CD14-positive monocyte (primary cell): ENCODE results near the gene WDR89. TPM values are rescaled to one million over a fixed set of nuclear protein-coding genes. Genes with fewer than 3 reads are reported as not detected.

ENCODE experiments used
- DNase-seq, 3 donors: peaks; one replicate each; pipeline ENCODE4 v3.0.0-alpha.2; 2011 to 2022
- H2AFZ ChIP-seq: 2 replicates; pipeline ENCODE4 v1.6.0; 2012; ENCODE audit warnings: mild to moderate bottlenecking, low read depth, low read length, inconsistent platforms; ENCODE audit not compliant: insufficient read depth, poor library complexity, severe bottlenecking
- H3K27ac ChIP-seq, 2 donors: 1 replicate in 1 of 2; 2 replicates in 1 of 2; pipeline ENCODE4 v1.5.1; 2012 to 2013; ENCODE audit warnings: low read length in 2 of 2, control low read depth in 1 of 2, inconsistent platforms in 1 of 2, low read depth in 1 of 2, mild to moderate bottlenecking in 1 of 2
- H3K27me3 ChIP-seq, 2 donors: one replicate each; pipeline versions ENCODE4 v1.6.0 to v1.6.1; 2011 to 2013; ENCODE audit warnings: low read length in 2 of 2; ENCODE audit not compliant: control insufficient read depth in 2 of 2, insufficient read depth in 2 of 2
- H3K36me3 ChIP-seq, 2 donors: replicated peaks in 1 of 2; 1 replicate in 1 of 2; 2 replicates in 1 of 2; pipeline versions ENCODE4 v1.5.1 to v1.6.1; 2012 to 2013; ENCODE audit warnings: low read length in 2 of 2, control low read depth in 1 of 2, inconsistent platforms in 1 of 2, mild to moderate bottlenecking in 1 of 2; ENCODE audit not compliant: insufficient read depth in 2 of 2, control insufficient read depth in 1 of 2
- H3K4me1 ChIP-seq, 2 donors: 1 replicate in 1 of 2; 2 replicates in 1 of 2; pipeline versions ENCODE4 v1.5.1 to v1.6.1; 2012 to 2013; ENCODE audit warnings: low read length in 2 of 2, control low read depth in 1 of 2, inconsistent platforms in 1 of 2, mild to moderate bottlenecking in 1 of 2, moderate library complexity in 1 of 2; ENCODE audit not compliant: insufficient read depth in 2 of 2, control insufficient read depth in 1 of 2
- H3K4me2 ChIP-seq: replicated peaks from 2 replicates; pipeline ENCODE3; 2012; ENCODE audit warnings: low read length, moderate library complexity, mild to moderate bottlenecking; ENCODE audit not compliant: poor library complexity, severe bottlenecking; ENCODE audit errors: extremely low read depth
- H3K4me3 ChIP-seq, 3 experiments: fragments of 200-600 bp in 1 of 3; sonication (generic) in 1 of 3; replicated peaks in 1 of 3; 1 replicate in 2 of 3; 2 replicates in 1 of 3; pipeline ENCODE4 v1.5.1; 2011 to 2013; ENCODE audit warnings: low read length in 3 of 3, mild to moderate bottlenecking in 3 of 3, control low read depth in 2 of 3, low read depth in 2 of 3, inconsistent platforms in 1 of 3, moderate library complexity in 1 of 3
- H3K79me2 ChIP-seq: 2 replicates; pipeline ENCODE4 v1.6.0; 2012; ENCODE audit warnings: mild to moderate bottlenecking, control low read depth, inconsistent platforms, low read length, moderate library complexity; ENCODE audit not compliant: insufficient read depth
- H3K9ac ChIP-seq: 2 replicates; pipeline ENCODE4 v1.6.0; 2017; ENCODE audit warnings: low read length, mild to moderate bottlenecking; ENCODE audit not compliant: insufficient read depth, poor library complexity, severe bottlenecking
- H3K9me3 ChIP-seq, 2 donors: replicated peaks in 1 of 2; 1 replicate in 1 of 2; 2 replicates in 1 of 2; pipeline versions ENCODE4 v1.5.1 to v1.6.1; 2012 to 2013; ENCODE audit warnings: low read length in 2 of 2, control low read depth in 1 of 2; ENCODE audit not compliant: control insufficient read depth in 1 of 2, insufficient read depth in 1 of 2
- H4K20me1 ChIP-seq: 2 replicates; pipeline ENCODE4 v1.6.0; 2012; ENCODE audit warnings: mild to moderate bottlenecking, low read length, control low read depth, moderate library complexity; ENCODE audit not compliant: insufficient read depth
- H3K27ac Mint-ChIP-seq, 7 donors: one replicate each; pipeline ENCODE4 v1.8.0; 2020; ENCODE audit warnings: mild to moderate bottlenecking in 7 of 7, mixed read lengths in 7 of 7, moderate library complexity in 6 of 7, inconsistent platforms in 2 of 7
- H3K27me3 Mint-ChIP-seq, 3 donors: one replicate each; pipeline ENCODE4 v1.8.0; 2021 to 2022; ENCODE audit warnings: low read depth in 3 of 3, mild to moderate bottlenecking in 3 of 3, mixed read lengths in 3 of 3, moderate library complexity in 3 of 3, inconsistent platforms in 1 of 3
- H3K36me3 Mint-ChIP-seq, 2 donors: one replicate each; pipeline ENCODE4 v1.8.0; 2020; ENCODE audit warnings: mixed read lengths in 2 of 2, inconsistent platforms in 1 of 2, mild to moderate bottlenecking in 1 of 2
- H3K4me1 Mint-ChIP-seq: one replicate; pipeline ENCODE4 v1.8.0; 2020; ENCODE audit warnings: mild to moderate bottlenecking, mixed read lengths
- H3K4me3 Mint-ChIP-seq, 2 donors: one replicate each; pipeline ENCODE4 v1.8.0; 2020; ENCODE audit warnings: mild to moderate bottlenecking in 2 of 2, mixed read lengths in 2 of 2, moderate library complexity in 1 of 2
- H3K9me3 Mint-ChIP-seq, 7 donors: one replicate each; pipeline ENCODE4 v1.8.0; 2020 to 2022; ENCODE audit warnings: mixed read lengths in 7 of 7, mild to moderate bottlenecking in 6 of 7, moderate library complexity in 6 of 7, inconsistent platforms in 2 of 7
- CTCF ChIP-seq: fragments of 200-600 bp; IDR thresholded peaks from one replicate; pipeline ENCODE4 v1.8.0; 2022; ENCODE audit warnings: antibody characterized with exemption, mild to moderate bottlenecking
- WGBS: methylation state at CpG from one replicate; pipeline ENCODE4 v1.1.5; 2013; ENCODE audit warnings: missing lambda C conversion rate; ENCODE audit not compliant: insufficient coverage; 5-methylcytosine and 5-hydroxymethylcytosine counted together
- intact Hi-C, 2 donors: fragments of 100-400 bp; cut with micrococcal nuclease; formaldehyde crosslinking; loops; one replicate each; pipeline versions ENCODE4 v1.15.0 to v1.15.1; 2023
- polyA plus RNA-seq, 3 donors: library from polyadenylated mRNA; depleted of rRNA in 1 of 3; unstranded in 2 of 3; stranded (reverse) in 1 of 3; fragments of 300-500 nt in 2 of 3; fragments of >200 nt in 1 of 3; fragmentation: Illumina TruSeq in 2 of 3; gene quantifications; 1 replicate in 2 of 3; 2 replicates in 1 of 3; pipeline ENCODE4 v1.2.3, GENCODE V29; 2012 to 2021

WDR89 gene
- polyA plus RNA-seq, 3 donors = 2.1 to 3.6 (median 2.2) TPM

DNA sequence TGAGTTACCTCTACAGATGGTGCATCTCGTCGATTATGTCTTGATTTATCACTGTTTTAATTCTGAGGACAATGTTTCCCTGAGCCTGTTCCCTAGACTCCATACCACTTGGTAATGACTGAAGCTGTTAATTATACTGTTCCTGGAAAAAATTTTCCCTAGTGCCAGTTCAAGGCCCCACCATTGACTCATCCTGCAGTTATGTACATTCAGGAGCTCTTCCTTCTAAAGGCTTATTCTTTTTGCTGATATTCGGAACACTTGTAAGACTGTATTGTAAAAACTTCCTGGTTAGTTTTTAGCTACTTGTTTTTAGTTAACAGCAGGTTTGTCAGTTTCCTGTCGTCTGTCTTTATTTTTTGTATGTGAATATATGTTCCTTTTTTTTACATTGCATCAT, 68.1 kb downstream of the WDR89 start:
- H3K36me3 ChIP-seq = no peaks in the 10 kb centered on the region
- H3K27ac ChIP-seq = no peak overlapping the region
- peaks cover 3% of the 10 kb centered on the region for H3K4me1 Mint-ChIP-seq
- no peaks in the 10 kb centered on the region for H3K9me3 ChIP-seq
- intact Hi-C loops = no loop called here
- peaks cover 0 to 12% (median 4%) of the 10 kb centered on the region in 3 donors for H3K27me3 Mint-ChIP-seq
- no peaks in the 10 kb centered on the region for H3K27me3 ChIP-seq
- DNase-seq = no peak
- H3K4me2 ChIP-seq = no peak overlapping the region
- no peak overlapping the region for H2AFZ ChIP-seq
- no peak overlapping the region for H3K27ac Mint-ChIP-seq
- no peaks in the 10 kb centered on the region for H3K36me3 Mint-ChIP-seq
- H4K20me1 ChIP-seq = no peaks in the 10 kb centered on the region
- TF ChIP-seq CTCF = no peak
- peaks cover 0 to 4% (median 0%) of the 10 kb centered on the region in 7 donors for H3K9me3 Mint-ChIP-seq
- H3K79me2 ChIP-seq = no peaks in the 10 kb centered on the region
- no CpG with 5 or more reads among the region's 4 CpGs for whole genome bisulfite sequencing
- no peak overlapping the region for H3K9ac ChIP-seq
- no peak overlapping the region for H3K4me3 ChIP-seq
- H3K4me3 Mint-ChIP-seq = no peak overlapping the region
- no peaks in the 10 kb centered on the region for H3K4me1 ChIP-seq

DNA sequence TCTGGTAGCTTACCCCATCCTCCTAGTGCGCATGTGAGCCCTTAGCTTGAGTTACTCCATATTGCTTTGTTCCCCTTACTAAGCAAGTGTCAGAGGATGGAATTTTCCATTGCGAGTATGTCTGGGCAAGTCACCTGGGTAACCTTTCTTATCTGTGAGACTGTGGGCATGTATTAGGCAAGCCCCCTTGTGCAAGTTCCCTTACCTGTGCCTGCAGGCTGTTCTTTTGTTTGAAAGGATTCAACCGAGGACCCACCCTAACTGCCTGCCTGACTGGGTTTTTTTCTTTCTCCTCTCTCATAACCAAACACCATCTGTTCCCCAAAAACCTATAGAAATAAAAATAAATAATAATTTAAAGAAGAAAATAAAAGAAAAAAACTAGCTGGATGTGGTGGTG, 76.2 kb downstream of the WDR89 start:
- no peak overlapping the region for H2AFZ ChIP-seq
- H3K4me2 ChIP-seq = no peak overlapping the region
- intact Hi-C loops = no loop called here
- H3K4me3 ChIP-seq = no peak overlapping the region
- no peaks in the 10 kb centered on the region for H3K27me3 ChIP-seq
- Mint-ChIP-seq H3K4me3 (no peak overlapping the region), H3K9me3 (peaks cover 0 to 5% (median 1%) of the 10 kb centered on the region in 7 donors), H3K27ac (no peak overlapping the region), H3K36me3 (no peaks in the 10 kb centered on the region), H3K4me1 (peaks cover 19% of the 10 kb centered on the region), H3K27me3 (peaks cover 4 to 20% (median 9%) of the 10 kb centered on the region in 3 donors)
- no peak for TF ChIP-seq CTCF
- no peak overlapping the region for H3K27ac ChIP-seq
- no peaks in the 10 kb centered on the region for H3K9me3 ChIP-seq
- no peaks in the 10 kb centered on the region for H4K20me1 ChIP-seq
- no peak for DNase-seq
- H3K4me1 ChIP-seq = peaks cover 14 to 17% of the 10 kb centered on the region in 2 donors
- H3K79me2 ChIP-seq = no peaks in the 10 kb centered on the region
- WGBS = 100% methylated on average over 1 of the region's 3 CpGs
- H3K36me3 ChIP-seq = no peaks in the 10 kb centered on the region
- no peak overlapping the region for H3K9ac ChIP-seq
